Lower leg skin (tissue), 4 donors: ENCODE data around the gene BAG2. TPM values are rescaled to one million over a fixed set of nuclear protein-coding genes. Genes with fewer than 3 reads are reported as not detected.

ENCODE experiments used
- DNase-seq, 2 donors: peaks; one replicate each; pipeline ENCODE4 v3.0.0-alpha.2; 2019; ENCODE audit warnings: low spot score in 2 of 2
- H3K4me3 ChIP-seq: fragments of 200-600 bp; sonication (generic); 2 replicates; pipeline ENCODE4 v1.5.1; 2017; ENCODE audit warnings: mild to moderate bottlenecking, low read depth; ENCODE audit not compliant: poor library complexity, severe bottlenecking
- POLR2A ChIP-seq, 2 donors: fragments of 450-650 bp; IDR thresholded peaks; one replicate each; pipeline ENCODE4 v1.6.1; 2016 to 2017; ENCODE audit warnings: antibody characterized with exemption in 2 of 2, mild to moderate bottlenecking in 1 of 2, moderate library complexity in 1 of 2
- WGBS, 2 donors: methylation state at CpG; one replicate each; pipeline ENCODE4 v1.1.5; 2018; 5-methylcytosine and 5-hydroxymethylcytosine counted together
- intact Hi-C: fragments of 100-400 bp; cut with DNase I; formaldehyde crosslinking; loops from one replicate; pipeline ENCODE4 v1.15.0; 2023; ENCODE audit warnings: low total_unique reads
- total RNA-seq, 4 donors: library from RNA; depleted of rRNA; stranded (reverse); fragments of >200 nt; gene quantifications; one replicate each; pipeline ENCODE4 v1.1.0, GENCODE V29; 2016
- TF ChIP-seq, protein P1 (sequence below), 3 donors: fragments of 450-650 bp; IDR thresholded peaks; one replicate each; pipeline ENCODE4 v1.5.1; 2016; ENCODE audit warnings: antibody characterized with exemption in 3 of 3, mild to moderate bottlenecking in 3 of 3, moderate library complexity in 2 of 3

The BAG2 gene
- total RNA-seq, 4 donors from 2014 or later = 0.49 to 1.2 (median 1.0) TPM

DNA sequence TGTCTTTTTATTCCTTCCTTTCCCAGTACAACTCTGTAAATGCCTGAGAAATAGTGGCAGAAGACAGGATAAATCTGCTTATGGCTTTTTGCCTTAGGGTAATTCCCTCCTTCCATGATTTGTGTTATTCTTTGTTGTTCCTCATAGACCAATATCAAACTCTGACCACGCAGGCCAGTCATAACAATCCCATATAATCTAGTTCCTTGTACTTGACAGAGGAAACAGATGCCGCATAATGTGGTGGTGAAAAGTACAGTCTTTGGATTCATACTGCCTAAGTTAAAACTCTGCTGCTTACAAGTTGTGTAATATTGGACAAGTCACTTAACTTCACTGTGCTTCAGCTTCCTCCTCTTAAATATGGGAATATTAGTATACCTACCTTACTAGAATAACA lies 8.2 kb upstream of the BAG2 start:
- intact Hi-C loops = no loop called here
- no peak for DNase-seq
- WGBS, 2 donors = 92 to 94% methylated on average over 2 of the region's 2 CpGs
- H3K4me3 ChIP-seq = no peak overlapping the region
- no peak for TF ChIP-seq POLR2A (IDR thresholded peaks at IDR 0.05)
- TF ChIP-seq, protein P1, sequence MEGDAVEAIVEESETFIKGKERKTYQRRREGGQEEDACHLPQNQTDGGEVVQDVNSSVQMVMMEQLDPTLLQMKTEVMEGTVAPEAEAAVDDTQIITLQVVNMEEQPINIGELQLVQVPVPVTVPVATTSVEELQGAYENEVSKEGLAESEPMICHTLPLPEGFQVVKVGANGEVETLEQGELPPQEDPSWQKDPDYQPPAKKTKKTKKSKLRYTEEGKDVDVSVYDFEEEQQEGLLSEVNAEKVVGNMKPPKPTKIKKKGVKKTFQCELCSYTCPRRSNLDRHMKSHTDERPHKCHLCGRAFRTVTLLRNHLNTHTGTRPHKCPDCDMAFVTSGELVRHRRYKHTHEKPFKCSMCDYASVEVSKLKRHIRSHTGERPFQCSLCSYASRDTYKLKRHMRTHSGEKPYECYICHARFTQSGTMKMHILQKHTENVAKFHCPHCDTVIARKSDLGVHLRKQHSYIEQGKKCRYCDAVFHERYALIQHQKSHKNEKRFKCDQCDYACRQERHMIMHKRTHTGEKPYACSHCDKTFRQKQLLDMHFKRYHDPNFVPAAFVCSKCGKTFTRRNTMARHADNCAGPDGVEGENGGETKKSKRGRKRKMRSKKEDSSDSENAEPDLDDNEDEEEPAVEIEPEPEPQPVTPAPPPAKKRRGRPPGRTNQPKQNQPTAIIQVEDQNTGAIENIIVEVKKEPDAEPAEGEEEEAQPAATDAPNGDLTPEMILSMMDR (IDR thresholded peaks at IDR 0.05) = no peak

DNA sequence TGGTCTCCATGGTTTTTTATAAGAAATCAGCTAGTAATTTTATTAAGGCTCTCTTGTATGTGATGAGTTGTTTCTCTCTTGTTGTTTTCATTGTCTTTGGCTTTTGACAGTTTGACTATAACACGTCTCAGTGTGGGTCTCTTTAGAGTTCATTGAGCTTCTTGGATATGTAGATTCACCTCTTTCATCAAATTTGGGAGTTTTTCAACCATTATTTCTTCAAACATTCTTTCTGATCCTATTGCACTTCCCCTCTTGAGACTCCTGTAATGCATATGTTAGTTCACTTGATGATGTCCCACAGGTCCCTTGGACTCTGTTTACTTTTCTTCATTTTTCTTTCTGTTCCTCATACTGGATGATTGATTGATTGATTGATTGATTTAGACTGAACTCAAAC lies 7.0 kb upstream of the BAG2 start:
- TF ChIP-seq, protein P1 (IDR thresholded peaks at IDR 0.05) = no peak
- no peak for TF ChIP-seq POLR2A (IDR thresholded peaks at IDR 0.05)
- 93 to 95% methylated on average over 1 of the region's 1 CpG for WGBS, 2 donors
- intact Hi-C loops = no loop called here
- no peak overlapping the region for H3K4me3 ChIP-seq
- no peak for DNase-seq

DNA sequence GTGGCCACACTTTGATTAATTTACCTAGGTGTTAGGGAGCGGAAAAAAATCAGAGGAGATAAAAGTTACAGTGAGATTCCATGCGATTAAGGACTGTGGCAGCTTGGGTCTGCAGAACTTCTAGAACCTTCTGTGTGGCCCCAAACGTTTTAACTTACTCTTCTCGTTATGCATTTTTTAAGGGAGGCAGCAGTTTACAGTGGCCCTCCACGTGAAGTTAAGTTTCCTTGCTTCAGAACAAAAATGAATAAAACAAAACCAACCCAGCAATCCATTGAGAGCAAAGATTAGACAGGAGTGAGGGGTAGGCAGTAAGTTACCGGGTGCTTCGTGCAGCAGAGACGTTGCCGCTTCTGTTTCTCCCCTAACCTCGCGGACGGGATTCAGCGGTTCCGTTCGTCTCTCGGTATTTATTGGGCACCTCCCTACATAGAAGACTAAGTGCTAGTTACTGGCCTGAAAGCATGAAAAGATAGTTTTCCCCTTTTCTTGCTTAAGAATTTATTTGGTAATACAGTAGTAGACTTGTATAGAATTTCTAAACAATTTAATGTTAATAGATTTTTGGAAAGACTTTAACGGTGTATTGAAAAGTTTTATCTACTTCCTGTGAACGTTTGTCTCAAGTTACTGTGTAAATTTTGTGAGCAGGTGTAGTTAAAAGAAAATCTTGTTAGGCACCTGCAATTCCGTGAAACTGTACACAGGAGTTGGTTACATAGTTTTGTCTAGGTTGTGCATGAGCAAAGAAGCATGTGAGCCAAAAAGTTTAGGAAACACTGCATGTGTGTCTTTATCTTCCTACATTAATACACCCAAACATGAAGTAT lies 1.1 kb downstream of the BAG2 start:
- intact Hi-C loops = no loop called here
- TF ChIP-seq, protein P1 (IDR thresholded peaks at IDR 0.05) = no peak
- no peak for TF ChIP-seq POLR2A (IDR thresholded peaks at IDR 0.05)
- WGBS, 2 donors = 21 to 31% methylated on average over 19 of the region's 19 CpGs
- no peak for DNase-seq
- peak overlapping the region; percentile 54 for H3K4me3 ChIP-seq

DNA sequence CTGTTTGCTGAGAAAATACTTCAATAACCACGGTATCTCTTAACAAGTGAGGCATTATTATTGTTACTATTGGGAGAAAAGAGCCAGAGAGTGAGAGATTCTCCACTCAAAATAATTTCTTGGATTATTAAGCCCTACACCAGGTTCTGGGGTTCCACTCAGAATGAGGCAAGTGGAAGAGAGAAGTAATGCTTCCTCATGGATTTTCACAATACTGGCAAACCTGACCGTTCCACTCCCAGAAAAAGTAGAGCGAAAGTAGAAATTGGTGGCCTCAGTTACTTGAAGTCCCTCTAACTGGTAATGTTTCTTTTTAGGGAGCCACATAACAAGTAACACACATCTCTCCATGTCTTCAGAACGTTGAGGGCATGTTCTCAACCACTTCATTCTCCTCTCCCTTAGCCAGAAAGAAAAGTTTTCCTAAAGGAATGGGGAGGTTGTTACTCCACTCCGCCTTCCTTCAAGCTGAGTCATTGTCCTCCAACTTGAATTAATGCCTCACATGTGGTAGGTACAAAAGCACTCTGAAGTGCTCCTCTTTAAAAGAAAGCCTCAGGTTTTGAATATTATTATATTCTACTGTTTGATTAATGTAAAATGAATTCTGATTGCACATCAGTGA lies 1.9 kb downstream of the BAG2 start:
- DNase-seq = no peak
- intact Hi-C loops = no loop called here
- TF ChIP-seq, protein P1 (IDR thresholded peaks at IDR 0.05) = no peak
- TF ChIP-seq POLR2A (IDR thresholded peaks at IDR 0.05) = no peak
- H3K4me3 ChIP-seq = no peak overlapping the region
- 55 to 61% methylated on average over 5 of the region's 5 CpGs for WGBS, 2 donors

DNA sequence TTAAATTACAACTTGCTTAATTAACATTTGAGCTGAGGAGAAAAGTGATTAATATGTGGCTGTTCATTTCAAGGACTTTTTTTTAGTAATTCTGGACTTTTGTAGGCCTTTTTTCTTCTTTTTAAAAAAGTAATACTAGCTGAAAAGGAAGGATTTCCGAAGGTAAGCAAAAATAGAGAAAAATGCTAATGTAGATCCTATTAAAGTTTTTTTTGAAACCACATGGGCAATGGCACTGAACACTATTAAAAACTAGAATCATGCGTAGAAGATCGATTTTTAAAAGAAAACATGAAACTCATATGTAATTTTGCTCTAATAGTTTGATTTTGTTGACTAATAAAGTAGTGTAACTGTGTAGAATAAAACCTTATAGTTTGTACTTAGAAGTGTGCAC lies 2.4 kb downstream of the BAG2 start:
- H3K4me3 ChIP-seq = no peak overlapping the region
- no peak for DNase-seq
- 80 to 81% methylated on average over 3 of the region's 3 CpGs for WGBS, 2 donors
- intact Hi-C loops = no loop called here
- no peak for TF ChIP-seq POLR2A (IDR thresholded peaks at IDR 0.05)
- TF ChIP-seq, protein P1 (IDR thresholded peaks at IDR 0.05) = no peak
